ENCODE measurements around the gene PHACTR3. TPM values are rescaled to one million over a fixed set of nuclear protein-coding genes. Genes with fewer than 3 reads are reported as not detected.

Gene PHACTR3
- total RNA-seq, 2 donors from 2014 or later, result 0.86 to 24.2 TPM

GRCh38 chr20:59672576-59672975 is 68.2 kb downstream of the PHACTR3 start:
- TF ChIP-seq, protein P1, sequence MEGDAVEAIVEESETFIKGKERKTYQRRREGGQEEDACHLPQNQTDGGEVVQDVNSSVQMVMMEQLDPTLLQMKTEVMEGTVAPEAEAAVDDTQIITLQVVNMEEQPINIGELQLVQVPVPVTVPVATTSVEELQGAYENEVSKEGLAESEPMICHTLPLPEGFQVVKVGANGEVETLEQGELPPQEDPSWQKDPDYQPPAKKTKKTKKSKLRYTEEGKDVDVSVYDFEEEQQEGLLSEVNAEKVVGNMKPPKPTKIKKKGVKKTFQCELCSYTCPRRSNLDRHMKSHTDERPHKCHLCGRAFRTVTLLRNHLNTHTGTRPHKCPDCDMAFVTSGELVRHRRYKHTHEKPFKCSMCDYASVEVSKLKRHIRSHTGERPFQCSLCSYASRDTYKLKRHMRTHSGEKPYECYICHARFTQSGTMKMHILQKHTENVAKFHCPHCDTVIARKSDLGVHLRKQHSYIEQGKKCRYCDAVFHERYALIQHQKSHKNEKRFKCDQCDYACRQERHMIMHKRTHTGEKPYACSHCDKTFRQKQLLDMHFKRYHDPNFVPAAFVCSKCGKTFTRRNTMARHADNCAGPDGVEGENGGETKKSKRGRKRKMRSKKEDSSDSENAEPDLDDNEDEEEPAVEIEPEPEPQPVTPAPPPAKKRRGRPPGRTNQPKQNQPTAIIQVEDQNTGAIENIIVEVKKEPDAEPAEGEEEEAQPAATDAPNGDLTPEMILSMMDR (IDR thresholded peaks at IDR 0.05), result no peak
- DNase-seq (ENCODE audit: low spot score), result peak; percentile 32

DNA sequence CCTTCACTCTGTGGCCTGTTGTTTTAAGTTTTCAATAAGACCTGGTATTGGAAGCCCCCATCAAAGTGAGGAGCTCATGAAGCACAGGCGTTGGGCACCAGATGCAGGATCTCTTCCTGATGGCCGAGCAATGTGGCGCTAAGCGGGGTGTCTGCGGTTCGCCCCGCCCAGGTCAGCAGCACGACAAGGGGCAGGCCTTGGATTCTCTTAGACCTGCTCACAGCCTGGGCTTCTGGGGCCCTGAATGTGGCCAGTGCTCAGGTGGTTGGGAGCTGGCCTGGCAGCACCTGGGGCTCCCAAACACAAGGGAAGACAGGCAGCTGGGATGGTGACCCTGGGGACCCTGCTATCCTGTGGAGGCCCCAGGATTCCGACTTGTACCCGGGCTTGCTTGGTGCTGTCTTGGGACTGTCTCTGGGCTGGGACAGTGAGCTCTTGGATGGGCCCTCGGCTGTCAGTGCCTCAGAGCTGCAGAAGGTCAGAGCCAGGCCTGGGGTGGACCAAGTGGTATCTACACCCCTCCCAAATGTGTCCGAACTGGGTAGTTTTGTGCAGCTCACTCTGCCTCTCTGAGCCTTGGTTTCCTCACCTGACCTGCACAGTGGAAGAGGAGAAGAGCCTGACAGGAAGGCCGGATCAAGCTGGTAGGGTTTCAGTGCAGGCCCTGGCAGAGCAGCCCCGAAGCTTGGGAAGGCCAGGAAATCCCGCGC is 69.1 kb downstream of the PHACTR3 start:
- TF ChIP-seq, protein P1 (IDR thresholded peaks at IDR 0.05), result no peak
- no peaks in the 10 kb centered on the region for H3K27me3 ChIP-seq
- H3K4me3 ChIP-seq, result no peak overlapping the region
- H3K27ac ChIP-seq, result no peak overlapping the region
- no peaks in the 10 kb centered on the region for H3K36me3 ChIP-seq
- H3K9me3 ChIP-seq, result no peaks in the 10 kb centered on the region
- no peaks in the 10 kb centered on the region for H3K4me1 ChIP-seq
- DNase-seq (ENCODE audit: low spot score), result peak; percentile 32

More at GRCh38 chr20:59672576-59672975, 68.2 kb downstream of the PHACTR3 start:
- Histone ChIP-seq H3K4me3 (no peak overlapping the region), H3K9me3 (no peaks in the 10 kb centered on the region), H3K27ac (no peak overlapping the region), H3K4me1 (no peaks in the 10 kb centered on the region), H3K27me3 (no peaks in the 10 kb centered on the region), H3K36me3 (no peaks in the 10 kb centered on the region)

GRCh38 chr20:59673998-59674445 is 69.7 kb downstream of the PHACTR3 start:
- Histone ChIP-seq H3K4me1 (no peaks in the 10 kb centered on the region), H3K4me3 (no peak overlapping the region), H3K27ac (no peak overlapping the region), H3K27me3 (no peaks in the 10 kb centered on the region), H3K36me3 (no peaks in the 10 kb centered on the region), H3K9me3 (no peaks in the 10 kb centered on the region)
- TF ChIP-seq, protein P1 (IDR thresholded peaks at IDR 0.05), result no peak
- peak; percentile 51 for DNase-seq (ENCODE audit: low spot score)

- Histone ChIP-seq H3K9me3 (no peaks in the 10 kb centered on the region), H3K36me3 (no peaks in the 10 kb centered on the region), H3K27ac (no peak overlapping the region), H3K4me3 (no peak overlapping the region), H3K27me3 (no peaks in the 10 kb centered on the region), H3K4me1 (no peaks in the 10 kb centered on the region)
- peak; percentile 50 for DNase-seq (ENCODE audit: low spot score)
- TF ChIP-seq, protein P1 (IDR thresholded peaks at IDR 0.05), result no peak
Observed at GRCh38 chr20:59676126-59676850, 71.9 kb downstream of the PHACTR3 start.

GRCh38 chr20:59676851-59677182 is 72.5 kb downstream of the PHACTR3 start:
- Histone ChIP-seq H3K4me3 (no peak overlapping the region), H3K36me3 (no peaks in the 10 kb centered on the region), H3K4me1 (no peaks in the 10 kb centered on the region), H3K9me3 (no peaks in the 10 kb centered on the region), H3K27me3 (no peaks in the 10 kb centered on the region), H3K27ac (no peak overlapping the region)
- TF ChIP-seq, protein P1 (IDR thresholded peaks at IDR 0.05), result no peak
- DNase-seq (ENCODE audit: low spot score), result peak; percentile 11

All from right atrium auricular region (tissue), 2 donors.